GM21723 (cell line): ENCODE measurements around the gene SDK1.

Experiments
- ATAC-seq: cut with Tn5 transposase; IDR thresholded peaks from one replicate; pipeline ENCODE4 v1.9.1; 2021; ENCODE audit warnings: mild to moderate bottlenecking, moderate library complexity; ENCODE audit not compliant: unreplicated experiment

Gene SDK1

DNA sequence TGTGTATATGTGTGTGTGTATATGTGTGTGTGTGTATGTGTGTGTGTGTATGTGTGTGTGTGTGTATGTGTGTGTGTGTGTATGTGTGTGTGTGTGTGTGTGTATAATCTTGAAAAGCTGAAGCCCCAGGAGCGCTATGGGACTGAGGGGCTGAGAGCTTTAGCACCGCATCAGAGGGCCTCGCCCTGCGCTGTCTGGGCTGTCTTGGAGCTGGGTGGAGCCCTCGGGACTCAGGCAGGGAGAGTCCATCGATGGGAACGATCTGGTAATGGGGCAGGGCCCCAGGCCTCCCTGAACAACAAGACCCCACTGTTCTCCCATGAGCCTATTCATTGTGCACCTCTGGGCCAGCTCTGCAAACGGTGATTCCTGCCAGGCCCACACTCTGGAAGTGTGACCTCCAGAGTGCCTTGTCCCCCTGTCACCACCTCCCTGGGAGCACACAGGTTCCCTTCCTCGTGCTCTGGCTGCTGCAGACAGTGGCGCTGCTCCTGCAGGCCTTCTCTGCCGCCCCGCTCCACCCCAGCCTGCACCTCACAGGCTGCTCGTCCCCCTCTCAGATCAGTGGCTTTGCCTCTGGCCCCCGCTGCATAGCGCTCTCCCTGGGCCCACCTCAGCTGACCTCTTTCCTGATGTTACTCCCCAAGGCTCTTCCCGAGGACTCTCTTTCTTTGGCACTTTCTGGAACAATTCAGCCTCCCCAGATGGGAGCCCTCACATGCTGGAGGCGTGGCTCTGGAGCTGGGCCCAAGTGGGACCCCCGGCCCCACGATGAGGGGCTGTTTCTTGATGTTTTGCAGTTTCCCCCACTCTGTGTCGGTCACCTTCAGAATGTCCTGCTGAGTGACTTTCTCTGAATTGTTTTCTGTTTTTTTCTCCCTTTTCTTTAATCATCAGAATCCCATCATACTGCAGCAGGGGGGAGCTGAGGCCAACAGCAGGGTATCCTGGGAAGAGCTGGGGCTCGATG, 838.9 kb downstream of the SDK1 start:
- no peak for ATAC-seq

DNA sequence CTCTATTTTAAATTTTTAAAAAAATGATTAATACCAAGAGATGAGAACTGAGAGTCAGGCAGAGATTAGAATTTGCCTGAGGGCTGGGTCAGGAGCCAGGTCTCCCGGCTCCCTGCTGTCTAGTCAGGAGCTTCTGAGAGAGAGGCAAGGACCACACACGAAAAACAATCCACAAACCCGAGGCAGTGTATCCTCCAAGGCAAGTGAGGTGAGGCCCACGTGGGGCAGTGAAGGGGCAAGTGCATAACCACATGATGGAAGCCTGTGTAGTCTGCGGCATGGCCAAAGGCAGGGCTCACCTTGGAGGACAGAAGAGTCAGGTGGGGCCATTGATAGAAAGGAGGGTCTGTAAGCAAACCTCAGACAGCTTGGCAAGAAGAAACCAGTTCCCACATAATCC, 839.9 kb downstream of the SDK1 start:
- no peak for ATAC-seq

DNA sequence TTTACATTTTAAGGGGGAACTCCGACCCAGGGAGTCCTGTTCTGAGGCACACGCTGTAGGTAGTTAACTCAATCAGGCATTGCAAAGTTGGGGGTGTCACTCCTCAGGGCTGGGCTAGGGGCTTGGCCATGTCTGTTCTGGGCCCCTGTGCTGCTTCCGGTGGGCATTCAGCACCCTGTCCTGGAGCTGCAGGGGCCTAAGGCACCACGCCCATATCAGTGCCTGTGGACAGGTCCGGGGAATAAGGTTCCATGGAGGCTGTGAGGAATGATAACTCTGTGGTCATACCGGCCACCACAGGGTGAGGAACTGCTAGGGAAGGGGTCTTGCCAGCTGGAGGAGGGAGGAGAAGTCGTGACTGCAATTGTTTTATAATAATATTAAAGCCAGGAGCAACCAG, 842.0 kb downstream of the SDK1 start:
- ATAC-seq = no peak

DNA sequence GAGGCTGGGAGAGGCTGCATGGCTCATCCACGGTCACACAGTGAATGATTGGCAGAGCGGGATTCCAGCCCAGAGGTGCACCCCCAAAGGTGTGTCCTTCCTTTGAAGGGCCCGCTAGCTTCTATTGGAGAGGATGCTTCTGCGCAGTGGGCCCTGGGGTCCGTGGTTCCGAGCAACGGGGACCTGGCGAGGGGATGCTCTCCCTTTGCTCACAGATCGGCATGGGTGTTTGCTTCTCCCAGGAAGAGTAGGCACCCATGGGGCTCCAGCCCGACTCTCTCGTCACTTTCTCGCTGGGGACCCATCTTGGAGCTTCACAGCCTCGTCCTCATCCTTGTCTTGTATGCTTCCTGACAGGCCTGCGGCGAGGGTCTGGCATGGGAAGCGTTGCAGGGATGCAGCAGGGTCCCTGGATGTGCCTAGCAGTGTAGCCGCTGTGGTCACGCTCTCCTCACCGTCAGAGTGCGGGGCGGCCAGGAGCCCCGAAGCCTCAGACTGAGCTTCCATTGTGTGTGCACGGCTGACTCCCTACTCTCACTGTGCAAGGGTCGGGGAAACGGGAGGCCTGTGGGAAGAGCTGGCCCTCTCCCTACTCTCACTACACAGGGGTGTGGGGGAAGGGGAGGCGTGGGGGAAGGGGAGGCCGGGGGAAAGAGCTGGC, 842.6 kb downstream of the SDK1 start:
- ATAC-seq = no peak

DNA sequence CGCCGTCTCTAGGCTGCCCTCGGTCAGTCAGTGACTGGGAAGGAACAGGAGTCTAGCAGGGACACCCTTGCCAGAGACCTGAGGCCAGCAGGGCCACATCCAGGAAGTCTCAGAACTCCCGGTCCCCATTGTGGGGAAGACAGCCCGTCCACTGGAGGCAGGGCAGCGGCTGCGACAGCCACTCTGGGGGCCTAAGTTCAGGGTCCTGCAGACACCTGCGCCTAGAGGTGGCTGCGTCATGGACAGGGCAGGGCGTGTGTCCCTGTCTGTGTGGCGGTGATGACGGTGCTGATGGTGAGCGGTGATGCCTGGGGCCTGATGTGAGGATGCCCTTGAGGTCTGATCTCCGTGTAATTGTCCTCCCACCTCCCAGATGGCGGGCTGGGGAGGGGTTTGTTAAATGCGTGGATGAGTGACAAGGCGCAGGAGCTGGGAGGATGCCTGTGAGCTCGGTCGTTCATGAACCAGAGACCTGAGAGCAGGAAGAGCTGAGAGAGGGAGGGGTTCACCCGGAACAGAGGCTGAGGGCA, 843.2 kb downstream of the SDK1 start:
- no peak for ATAC-seq

DNA sequence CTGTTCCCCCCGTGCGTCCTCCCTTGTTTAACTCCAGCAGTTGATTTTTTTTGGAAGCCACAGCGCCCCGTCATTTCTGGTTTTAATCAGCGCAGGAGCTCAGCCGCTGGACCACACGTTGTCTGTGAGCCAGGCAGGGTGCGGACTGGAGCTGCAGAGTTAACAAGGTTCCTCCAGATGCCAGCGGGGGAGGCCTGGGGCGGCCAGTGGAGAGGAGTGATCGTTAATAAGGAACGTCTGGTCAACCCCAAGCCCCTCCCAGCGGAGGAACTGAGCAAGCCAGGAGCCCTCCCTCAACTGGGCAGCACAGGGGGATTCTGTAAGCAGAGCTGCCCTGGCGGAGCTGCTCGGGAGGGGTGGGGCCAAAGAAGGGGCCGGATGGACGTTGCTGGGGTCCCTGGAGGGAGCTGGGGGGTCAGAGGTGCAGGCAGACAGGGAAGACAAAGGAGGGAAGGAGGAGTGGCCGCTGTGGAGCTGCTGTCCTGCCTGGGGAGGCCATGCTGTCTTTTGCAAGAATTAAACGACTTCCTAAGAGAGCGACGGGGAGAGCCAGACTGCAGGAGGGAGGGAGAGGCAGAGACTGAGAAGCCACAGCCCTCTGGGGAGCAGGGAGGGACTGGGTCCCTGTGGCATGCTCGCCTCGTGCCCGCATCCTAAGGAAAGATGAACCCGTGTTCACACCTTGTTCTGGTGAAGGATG, 843.9 kb downstream of the SDK1 start:
- ATAC-seq = no peak

DNA sequence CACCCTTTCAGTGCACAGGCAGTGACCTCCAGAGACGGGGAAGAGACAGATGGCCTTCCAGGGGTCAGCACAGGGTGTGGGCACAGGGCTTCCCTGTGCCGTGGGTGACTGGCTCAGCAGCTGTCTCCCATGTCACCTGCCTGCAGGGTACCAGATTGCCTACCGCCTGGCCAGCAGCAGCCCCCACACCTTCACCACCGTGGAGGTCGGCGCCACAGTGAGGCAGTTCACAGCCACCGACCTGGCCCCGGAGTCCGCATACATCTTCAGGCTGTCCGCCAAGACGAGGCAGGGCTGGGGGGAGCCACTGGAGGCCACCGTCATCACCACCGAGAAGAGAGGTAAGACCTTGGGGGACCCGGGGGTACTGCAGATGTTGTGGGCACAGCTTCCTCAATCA, 844.5 kb downstream of the SDK1 start:
- ATAC-seq = no peak

DNA sequence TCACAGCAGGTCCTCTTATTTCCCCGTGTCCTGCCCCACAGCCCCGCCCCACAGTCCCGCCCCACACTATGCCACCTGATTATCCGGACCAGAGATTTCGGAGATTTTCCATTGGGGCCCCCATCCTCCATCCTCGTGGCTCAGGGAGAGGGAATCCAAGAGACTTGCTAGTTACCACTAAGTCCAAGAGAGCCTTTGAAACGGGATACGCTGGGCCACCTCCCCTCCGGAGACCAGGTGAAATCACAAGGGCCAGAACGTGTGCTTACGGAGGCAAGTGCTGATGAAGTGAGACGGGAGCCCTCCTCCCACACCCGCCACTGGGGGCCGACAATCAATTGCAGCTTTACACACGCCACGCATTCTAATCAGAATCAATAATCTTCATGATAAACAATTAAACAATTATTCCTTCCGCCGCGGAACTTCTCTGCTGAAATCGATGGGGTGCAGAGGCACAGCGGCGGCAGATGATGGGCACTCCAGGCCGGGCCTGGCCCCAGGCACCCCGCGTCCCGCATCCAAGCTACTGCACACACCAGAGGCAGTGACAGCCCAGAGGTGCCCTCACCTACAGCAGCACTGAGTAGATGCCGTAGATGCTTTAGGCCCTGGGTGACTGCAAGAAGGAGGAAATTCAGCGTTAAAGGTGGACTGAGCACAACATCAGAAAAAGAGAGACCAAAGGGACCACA, 847.0 kb downstream of the SDK1 start:
- ATAC-seq = no peak

DNA sequence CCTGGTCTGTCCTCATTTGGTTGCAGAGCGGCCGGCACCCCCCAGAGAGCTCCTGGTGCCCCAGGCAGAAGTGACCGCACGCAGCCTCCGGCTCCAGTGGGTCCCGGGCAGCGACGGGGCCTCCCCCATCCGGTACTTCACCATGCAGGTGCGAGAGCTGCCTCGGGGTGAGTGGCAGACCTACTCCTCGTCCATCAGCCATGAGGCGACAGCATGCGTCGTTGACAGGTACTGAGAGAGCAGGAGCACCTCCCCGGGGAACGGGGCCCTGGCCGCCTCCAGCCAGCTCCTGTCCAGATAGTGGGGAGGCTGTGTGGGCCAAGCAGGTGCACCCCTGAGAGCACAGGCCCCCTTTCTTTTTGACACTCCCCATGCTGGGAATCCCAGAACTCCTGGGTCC, 848.2 kb downstream of the SDK1 start:
- no peak for ATAC-seq

DNA sequence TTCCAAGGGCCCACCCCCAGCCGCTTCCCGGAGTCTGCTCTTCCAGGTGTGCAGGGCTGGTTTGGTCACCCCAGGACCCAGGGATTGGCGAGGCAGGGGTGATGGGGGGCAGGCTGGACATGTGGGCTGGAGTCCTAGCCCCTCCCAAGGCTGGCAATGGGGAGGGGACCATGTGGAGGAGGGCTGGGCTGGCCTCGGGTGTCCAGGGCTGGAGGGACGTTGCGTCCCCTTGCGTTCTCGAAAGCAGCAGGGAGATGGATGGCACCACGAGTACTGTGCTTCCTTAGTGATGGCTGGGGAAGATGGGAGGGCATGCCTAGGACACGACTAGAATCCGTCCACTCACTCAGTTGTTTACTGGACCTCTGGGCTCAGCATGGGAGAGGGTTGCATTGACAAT, 848.6 kb downstream of the SDK1 start:
- no peak for ATAC-seq

DNA sequence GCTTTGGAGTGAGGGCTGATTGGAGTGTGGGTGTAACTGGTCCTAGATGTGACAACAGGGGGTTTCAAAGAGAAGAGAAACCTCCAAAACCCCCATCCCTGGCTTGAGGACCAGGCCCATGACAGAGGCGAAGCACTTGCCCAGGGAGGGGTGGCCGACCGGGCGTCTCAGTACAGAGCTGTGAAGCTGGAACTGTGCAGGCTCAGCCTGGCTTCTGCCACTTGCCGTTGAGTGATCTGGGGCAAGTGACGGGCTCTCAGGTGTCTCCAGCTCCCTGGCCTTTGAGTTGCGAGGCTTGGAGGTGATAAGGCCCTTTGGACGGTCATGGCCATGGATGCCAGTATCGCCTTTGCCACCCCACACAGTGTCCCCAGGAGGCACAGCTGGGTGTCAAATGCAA, 849.7 kb downstream of the SDK1 start:
- ATAC-seq = no peak

DNA sequence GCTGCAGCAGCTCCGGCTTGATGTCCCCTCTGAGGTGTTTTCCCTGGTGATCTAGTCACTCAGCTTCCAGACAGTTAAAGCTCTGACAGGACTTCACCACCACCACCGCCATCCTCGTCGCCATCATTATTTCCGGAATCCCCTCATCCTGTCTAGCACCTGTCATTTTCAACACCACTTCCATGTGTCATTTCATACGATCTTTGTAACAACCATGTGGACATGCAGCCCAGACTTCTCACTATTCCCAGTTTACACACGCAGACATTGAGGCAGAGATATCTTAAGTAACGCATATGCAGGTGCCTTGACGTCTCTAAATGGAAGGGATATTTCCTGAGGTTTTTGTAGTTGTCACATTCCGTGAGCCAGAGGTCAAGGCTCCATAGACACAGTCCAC, 850.5 kb downstream of the SDK1 start:
- no peak for ATAC-seq

DNA sequence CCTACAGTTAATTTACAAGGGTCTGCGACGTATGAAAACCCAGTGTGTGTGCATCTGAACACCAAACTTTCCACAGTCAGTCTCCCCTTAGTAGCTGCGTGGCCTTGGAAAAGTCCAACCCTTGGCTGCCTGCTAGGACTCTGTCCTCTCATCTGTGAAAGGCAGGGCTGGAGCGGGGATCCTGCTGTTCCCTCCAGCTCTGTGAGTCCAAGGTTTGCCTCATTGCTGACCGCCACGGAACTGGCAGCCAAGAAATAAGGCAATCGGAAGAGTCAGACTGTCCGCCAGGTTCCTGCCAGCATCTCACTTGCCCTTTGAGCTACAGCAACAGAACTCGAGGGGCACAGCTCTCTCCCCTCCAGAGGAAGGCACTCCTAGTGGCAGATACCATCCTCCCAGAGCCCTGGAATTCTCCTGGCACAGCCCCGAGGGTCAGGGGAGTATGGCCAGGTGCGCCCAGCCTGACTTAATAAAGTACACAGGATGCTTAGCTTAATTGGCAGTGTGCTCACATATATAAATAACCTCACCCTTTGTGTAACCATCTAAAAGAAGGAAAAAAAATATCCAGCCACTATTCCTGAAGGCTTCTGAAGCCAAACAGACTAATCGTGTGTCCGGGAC, 851.0 kb downstream of the SDK1 start:
- no peak for ATAC-seq

DNA sequence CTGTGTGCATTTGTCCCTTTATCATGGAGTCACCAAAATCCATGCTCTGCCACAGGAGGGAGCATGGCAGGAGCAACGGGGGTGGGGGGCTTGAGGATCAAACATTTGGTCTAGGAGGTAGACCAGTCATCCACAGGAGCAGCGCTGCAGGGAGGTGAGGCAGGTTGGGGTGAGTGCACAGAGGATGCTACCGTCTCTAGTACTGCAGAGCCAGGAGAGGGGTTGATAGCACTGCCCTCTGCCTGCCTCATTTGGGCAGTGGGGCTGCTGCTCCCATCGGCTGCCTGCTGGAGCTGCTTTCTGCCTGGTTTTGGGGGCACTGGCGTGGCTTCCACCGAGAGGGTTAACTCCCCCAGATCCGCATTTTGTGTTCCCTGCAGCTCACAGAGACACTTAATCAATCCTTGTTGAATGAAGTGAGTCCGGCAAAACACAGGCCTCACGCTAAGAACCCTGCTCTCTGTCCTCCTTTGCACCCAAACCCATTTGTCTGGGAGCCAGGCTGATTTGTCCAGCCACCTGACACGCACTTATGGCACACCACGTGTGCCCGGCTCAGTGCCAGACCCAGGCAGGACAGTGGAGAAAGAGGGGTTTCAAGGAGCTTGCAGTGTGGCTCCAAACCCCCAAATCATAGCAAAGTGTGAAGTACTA, 854.0 kb downstream of the SDK1 start:
- ATAC-seq = no peak

DNA sequence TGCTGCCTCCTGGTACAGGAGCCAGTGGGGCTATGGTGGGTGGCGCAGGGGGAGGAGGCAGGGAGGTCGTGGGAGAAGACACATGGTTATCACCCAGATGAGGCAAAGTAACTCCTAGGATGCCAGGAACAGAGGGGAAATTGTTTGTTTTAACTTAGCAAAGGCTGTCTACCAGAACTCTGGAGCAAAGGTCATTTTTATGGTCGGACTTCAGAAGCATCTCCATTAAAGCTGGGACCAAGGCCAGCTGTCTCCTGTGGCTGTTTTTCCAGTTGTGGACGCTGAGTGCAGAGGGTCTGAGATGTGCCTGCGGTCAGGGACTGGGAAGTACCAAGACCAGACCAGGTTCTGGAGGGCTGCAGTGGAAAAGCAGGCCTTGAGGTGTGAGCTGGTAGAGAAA, 855.1 kb downstream of the SDK1 start:
- ATAC-seq = no peak

DNA sequence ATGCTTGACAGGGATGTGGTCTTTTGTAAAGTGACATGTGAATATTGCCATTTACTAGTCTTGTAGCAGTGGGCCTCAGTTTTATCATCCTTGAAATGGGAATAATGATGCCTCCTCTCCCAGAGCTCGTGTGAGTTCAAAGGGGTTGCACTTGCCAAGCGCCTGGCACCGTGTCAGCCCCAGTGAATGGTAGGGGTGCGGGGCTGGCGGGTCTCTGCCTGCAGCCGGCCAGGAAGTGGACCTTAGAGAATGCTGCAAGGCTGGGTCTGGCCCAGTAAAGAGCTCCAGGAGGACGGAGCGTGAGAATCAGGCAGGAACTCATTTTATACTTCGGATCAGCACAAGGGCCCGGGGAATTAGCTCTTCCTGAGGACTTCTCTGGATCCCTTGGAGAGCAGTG, 856.6 kb downstream of the SDK1 start:
- no peak for ATAC-seq

DNA sequence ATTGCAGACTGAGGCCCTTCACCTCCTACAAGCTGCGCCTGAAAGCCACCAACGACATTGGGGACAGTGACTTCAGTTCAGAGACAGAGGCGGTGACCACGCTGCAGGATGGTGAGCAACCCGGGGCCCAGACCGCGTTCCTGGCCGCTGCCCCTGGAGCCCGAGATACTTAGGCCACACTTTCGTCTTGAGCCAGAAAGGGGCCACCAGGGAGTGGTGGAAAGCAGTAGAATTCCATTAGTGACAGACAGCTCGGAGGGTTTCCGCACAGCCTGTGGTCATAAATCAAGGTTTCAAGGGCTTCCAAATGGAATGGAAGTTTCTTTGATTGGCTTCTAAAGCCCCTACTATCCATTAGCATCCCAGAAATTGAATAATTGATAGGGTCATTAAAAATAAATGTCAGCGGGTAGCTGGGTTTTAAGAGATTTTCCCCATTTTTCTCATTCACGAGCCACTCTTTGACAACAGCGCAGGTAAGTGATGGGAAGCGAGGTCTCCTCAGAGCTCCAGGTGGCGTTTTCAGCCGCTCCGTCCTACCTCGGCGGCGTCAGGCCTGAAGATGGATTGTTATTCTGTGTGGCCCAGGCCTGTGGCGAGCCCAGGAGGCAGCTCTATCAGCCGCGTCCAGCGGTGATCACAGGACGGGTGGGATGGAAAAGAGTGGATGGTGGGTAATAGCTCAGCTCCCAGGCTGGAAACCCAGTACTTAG, 857.5 kb downstream of the SDK1 start:
- no peak for ATAC-seq

DNA sequence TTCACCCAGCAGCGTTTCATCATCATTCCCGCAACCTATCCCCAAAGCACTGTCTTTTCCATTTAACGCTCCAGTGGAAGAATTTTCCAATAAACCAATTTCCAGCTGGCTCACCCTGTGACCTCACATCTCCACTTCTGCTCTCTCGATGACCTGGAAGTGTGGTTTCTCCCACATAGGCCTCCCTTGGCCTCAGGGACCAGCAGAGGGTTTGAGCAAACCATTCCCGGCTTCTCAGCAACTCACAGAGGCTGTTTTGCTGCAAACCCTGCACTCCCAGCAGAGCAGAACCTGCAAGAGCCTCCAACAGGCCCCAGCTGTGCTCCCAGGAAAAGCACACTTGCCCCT, 858.1 kb downstream of the SDK1 start:
- ATAC-seq = no peak

DNA sequence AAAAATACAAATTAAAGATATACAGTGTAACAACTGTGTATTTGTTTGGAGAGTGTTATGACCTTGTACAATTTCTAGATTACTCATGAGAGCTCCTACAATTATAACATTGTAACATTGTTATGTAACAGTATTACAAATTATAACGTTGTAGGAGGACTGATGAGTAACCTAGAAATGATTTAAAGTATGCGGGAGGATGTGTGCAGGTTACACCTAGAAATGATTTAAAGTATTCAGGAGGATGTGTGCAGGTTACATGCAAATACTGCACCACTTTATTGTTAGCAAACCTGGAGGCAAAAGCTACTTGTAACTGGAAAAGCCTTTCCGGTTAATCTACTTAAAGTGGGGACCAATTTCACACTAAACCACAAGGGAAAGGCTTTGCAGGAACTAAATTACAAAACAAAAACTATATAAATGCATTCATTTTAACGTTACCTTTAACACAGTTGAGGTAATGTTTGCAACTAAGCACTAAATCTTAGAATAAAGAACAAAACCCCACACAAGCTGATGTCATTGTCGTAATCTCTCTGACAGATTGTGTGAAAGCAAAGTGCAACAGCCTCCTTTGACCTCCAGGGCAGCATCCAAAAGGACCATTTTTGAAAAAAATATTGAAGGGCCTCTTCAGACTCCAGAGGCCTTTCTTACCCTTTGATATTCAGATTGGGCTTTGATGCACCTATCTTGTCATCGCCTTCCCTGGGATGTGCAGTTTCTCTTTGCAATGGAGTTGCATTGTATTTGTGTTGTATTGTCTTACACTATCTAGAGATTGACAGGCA, 858.9 kb downstream of the SDK1 start:
- ATAC-seq = no peak
